ENCODE measurements around the gene ABHD16A. TPM values are rescaled to one million over a fixed set of nuclear protein-coding genes. Genes with fewer than 3 reads are reported as not detected.

Gene ABHD16A
- total and polyA plus RNA-seq, 2 of the 13 experiments (the other 11 are each of a cell fraction or from before 2014, with no cell fraction given): 43.5 to 45.4 TPM

GRCh38 chr6:31734821-31735406, 31.8 kb upstream of the ABHD16A start (continued):
- TF ChIP-seq ZNF687 (CRISPR knock-in tag; IDR thresholded peaks at IDR 0.05) (peak; percentile 88), FOXP4 (CRISPR knock-in tag; IDR thresholded peaks at IDR 0.05) (0 out of 2 replicates have a peak, but pooled peaks have one; percentile 7), BRD4 (CRISPR knock-in tag; IDR thresholded peaks at IDR 0.05) (no peak), NFRKB (IDR thresholded peaks at IDR 0.05) (no peak), ZBTB33 (CRISPR knock-in tag; IDR thresholded peaks at IDR 0.05) (0 out of 2 replicates have a peak, but pooled peaks have one; percentile 16), YEATS4 (CRISPR knock-in tag; IDR thresholded peaks at IDR 0.05; ENCODE audit: borderline replicate concordance) (no peak; the same call in 1 of the 2 replicates), KDM5A (IDR thresholded peaks at IDR 0.05; ENCODE audit: borderline replicate concordance, low read length) (no peak), RBAK (CRISPR knock-in tag; IDR thresholded peaks at IDR 0.05) (no peak), ZNF597 (CRISPR knock-in tag; IDR thresholded peaks at IDR 0.05) (no peak), MNT (IDR thresholded peaks at IDR 0.05) (no peak), ZNF746 (CRISPR knock-in tag; IDR thresholded peaks at IDR 0.05) (no peak), PRDM10 (CRISPR knock-in tag; IDR thresholded peaks at IDR 0.05; ENCODE audit: low read depth) (0 out of 2 replicates have a peak, but pooled peaks have one; percentile 49), RFXANK (CRISPR knock-in tag; IDR thresholded peaks at IDR 0.05) (no peak), ISX (CRISPR knock-in tag; conservative IDR thresholded peaks at IDR 0.05) (no peak)
